HG02870 (cell line): ENCODE measurements around the gene MARCKSL1.
A peak's percentile ranks its signal among the peaks of the same experiment; 100 is the strongest.
"Not testable (repeated sequence)": the region's sequence is repeated elsewhere in the genome, so short reads cannot be mapped to it uniquely, and the experiment has no call there.

ENCODE experiments used
- ATAC-seq: cut with Tn5 transposase; IDR thresholded peaks from one replicate; pipeline ENCODE4 v1.9.1; 2021; ENCODE audit warnings: mild to moderate bottlenecking, moderate library complexity; ENCODE audit not compliant: unreplicated experiment

MARCKSL1 gene

DNA sequence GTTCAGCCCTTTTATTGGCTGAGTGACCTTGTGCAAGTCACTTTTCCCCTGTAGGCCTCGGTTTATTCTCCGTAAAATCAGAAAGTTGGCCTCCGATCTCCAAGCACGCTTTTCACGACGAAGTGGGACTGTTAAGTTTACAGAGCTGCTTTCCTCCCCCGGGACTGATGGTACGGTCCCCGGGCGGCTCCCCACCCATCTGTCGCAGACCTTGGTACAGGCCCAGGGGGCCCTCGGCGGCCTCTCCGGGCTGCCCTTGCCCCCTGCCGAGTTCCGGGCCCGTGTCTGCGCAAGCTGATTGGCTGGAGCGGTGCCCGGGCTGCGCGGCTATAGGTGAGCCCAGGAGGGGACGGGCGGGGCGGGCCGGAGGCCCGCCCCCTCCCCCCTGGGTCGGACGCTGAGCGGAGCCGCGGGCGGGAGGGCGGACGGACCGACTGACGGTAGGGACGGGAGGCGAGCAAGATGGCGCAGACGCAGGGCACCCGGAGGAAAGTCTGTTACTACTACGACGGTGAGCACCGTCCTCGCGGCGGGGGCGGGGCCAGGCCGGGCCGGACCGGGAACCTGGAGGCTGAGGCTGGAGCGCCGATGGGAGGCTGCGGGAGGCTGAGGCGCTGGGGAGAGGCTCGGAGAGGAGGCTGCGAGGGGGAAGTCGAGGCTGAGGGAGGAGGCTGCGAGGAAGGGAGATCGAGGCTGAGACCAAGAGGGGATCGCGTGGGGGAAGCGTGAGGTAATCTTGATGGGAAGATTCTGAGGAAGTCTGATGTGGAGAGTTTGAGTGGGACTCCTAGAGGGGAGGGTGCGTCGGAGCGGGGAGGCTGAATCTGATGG, 44.1 kb downstream of the MARCKSL1 start, which contains the start of gene HDAC1:
Gene HDAC1, plus strand, starts transcription at position 376 of the 831 bp plus-strand sequence. Its CDS starts 87 bp downstream, at position 463.
- peak; percentile 91 for ATAC-seq

DNA sequence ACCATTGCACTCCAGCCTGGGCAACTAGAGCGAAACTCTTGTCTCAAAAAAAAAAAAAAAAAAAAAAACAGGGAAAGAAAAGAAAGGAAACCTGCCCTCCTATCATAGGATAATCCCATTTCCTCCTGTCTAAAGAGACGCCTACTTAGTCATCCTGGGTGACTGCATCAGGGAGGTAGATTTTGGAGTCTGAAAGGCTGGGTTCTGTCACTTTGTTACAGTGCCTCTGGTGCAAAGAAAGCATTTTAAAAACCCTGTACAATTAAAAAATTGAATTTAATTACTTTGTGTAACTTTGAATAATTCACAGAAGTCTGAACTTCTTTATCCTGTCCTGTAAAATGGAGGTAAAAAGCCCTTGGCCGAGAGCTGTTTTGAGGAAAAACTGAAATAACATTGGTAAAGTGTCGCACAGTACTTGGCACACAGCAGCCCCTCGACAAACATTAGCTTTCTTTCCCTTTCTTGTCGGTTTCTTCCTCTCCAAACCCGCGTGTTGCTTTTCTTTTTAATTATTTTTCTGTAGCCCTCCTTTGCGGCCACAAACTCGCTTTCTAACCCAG, 44.8 kb downstream of the MARCKSL1 start:
- ATAC-seq: no peak

DNA sequence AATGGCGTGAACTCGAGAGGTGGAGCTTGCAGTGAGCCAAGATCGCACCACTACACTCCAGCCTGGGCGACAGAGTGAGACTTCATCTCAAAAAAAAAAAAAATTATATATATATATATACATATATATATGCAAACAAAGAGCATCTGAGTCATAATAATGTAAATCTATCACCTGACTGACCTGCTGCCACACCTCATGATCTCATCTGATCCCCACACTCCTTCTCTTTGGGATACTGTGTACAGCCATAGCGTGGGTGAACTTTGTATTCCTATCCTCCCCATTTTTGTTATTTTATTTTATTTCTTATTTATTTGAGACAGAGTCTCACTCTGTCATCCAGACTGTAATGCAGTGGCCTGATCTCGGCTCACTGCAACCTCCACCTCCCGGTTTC, 46.8 kb downstream of the MARCKSL1 start:
- no peak for ATAC-seq

DNA sequence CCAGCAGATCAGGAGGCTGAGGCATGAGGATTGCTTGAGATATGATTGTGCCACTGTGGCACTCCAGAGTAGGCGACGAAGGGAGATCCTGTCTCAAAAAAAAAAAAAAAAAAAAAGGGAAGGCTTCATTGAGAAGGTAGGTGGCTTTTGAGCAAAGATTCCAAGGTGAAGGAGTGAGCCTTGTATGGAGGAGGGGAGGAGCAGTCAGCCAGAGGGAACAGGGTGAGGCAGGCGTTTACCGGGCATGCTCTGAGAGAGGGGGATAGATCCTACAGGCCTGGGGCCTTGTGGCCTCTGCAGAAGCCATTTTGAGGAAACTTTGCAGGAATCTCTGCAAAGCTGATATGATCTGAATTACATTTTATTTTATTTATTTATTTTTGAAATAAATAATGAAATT, 49.3 kb downstream of the MARCKSL1 start:
- no peak for ATAC-seq

DNA sequence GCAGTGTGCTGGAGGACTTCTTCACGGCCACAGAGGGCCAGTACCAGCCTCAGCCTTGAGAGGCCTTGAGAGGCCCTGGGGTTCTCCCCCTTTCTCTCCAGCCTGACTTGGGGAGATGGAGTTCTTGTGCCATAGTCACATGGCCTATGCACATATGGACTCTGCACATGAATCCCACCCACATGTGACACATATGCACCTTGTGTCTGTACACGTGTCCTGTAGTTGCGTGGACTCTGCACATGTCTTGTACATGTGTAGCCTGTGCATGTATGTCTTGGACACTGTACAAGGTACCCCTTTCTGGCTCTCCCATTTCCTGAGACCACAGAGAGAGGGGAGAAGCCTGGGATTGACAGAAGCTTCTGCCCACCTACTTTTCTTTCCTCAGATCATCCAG, 50.4 kb downstream of the MARCKSL1 start:
- no peak for ATAC-seq

DNA sequence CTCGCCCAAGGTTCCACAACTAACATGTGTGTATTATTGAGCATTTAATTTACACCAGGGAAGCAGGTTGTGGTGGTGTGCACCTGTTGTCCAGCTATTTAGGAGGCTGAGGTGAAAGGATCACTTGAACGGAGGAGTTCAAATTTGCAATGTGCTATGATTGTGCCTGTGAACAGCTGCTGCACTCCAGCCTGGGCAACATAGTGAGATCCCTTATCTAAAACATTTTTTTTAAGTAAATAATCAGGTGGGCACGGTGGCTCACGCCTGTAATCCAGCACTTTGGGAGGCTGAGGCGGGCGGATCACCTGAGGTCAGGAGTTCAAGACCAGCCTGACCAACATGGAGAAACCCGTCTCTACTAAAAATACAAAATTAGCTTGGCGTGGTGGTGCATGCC, 51.3 kb downstream of the MARCKSL1 start:
- ATAC-seq: not testable (repeated sequence)
